AG04449 (cell line): ENCODE data around the gene DYRK4.

Experiments
- CTCF ChIA-PET: fragments of 350-600 bp; formaldehyde crosslinking; extraction: SDS; loops from one replicate; lab custom pipeline; 2021; ENCODE audit warnings: antibody characterized with exemption; lab: Yijun Ruan, JAX
- POLR2A ChIA-PET: fragments of 400-600, 350-600 bp; formaldehyde crosslinking; extraction: SDS; loops from one replicate; lab custom pipeline; 2020; ENCODE audit warnings: antibody characterized with exemption, inconsistent platforms; lab: Yijun Ruan, JAX
- DNase-seq: peaks from one replicate; pipeline ENCODE4 v3.0.0-alpha.2; 2010; ENCODE audit warnings: low read depth, low spot score
- H3K4me3 ChIP-seq: 2 replicates; pipeline ENCODE4 v1.5.1; 2011; ENCODE audit warnings: low read depth, mild to moderate bottlenecking, control low read depth, low read length
- TF ChIP-seq, protein P1 (sequence below): IDR thresholded peaks from one replicate; pipeline ENCODE4 v1.5.1; 2011; ENCODE audit warnings: mild to moderate bottlenecking, moderate library complexity, low read length, control low read depth, inconsistent platforms; ENCODE audit not compliant: insufficient read depth; ENCODE audit errors: missing control alignments

Gene DYRK4

DNA sequence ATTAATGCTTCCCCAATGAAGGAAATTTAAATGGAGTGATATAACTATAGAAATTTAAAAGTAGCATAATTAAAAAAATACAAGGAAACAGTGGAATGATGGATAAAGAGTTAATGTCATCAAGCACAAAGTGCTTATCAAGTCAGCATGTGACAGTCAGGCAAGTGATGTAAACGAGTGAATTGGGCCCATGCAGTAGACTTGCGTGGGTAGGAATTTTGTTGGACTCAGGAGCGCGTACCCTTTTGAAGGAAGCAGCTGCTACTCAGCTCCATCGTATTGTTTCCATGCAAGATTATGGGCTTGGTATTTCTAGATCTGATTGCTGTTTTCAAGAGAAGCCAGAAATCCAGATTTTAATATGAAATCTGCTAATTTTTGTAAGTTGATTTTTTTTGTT is 4.4 kb upstream of the DYRK4 start:
- TF ChIP-seq, protein P1, sequence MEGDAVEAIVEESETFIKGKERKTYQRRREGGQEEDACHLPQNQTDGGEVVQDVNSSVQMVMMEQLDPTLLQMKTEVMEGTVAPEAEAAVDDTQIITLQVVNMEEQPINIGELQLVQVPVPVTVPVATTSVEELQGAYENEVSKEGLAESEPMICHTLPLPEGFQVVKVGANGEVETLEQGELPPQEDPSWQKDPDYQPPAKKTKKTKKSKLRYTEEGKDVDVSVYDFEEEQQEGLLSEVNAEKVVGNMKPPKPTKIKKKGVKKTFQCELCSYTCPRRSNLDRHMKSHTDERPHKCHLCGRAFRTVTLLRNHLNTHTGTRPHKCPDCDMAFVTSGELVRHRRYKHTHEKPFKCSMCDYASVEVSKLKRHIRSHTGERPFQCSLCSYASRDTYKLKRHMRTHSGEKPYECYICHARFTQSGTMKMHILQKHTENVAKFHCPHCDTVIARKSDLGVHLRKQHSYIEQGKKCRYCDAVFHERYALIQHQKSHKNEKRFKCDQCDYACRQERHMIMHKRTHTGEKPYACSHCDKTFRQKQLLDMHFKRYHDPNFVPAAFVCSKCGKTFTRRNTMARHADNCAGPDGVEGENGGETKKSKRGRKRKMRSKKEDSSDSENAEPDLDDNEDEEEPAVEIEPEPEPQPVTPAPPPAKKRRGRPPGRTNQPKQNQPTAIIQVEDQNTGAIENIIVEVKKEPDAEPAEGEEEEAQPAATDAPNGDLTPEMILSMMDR: no peak
- CTCF ChIA-PET: no interaction called here
- POLR2A ChIA-PET: no interaction called here
- no peak overlapping the region for H3K4me3 ChIP-seq
- no peak for DNase-seq

GRCh38 chr12:4558171-4558570 is 3.8 kb upstream of the DYRK4 start:
- POLR2A ChIA-PET: no interaction called here
- no peak for DNase-seq
- CTCF ChIA-PET: interaction anchor here (2.9 kb wide), 1 partner anchor 47 kb away, joined by 9 read pairs; no protein-coding TSS in a partner anchor
- TF ChIP-seq, protein P1: no peak
- no peak overlapping the region for H3K4me3 ChIP-seq

- no peak overlapping the region for H3K4me3 ChIP-seq
- DNase-seq: no peak
- POLR2A ChIA-PET: no interaction called here
- TF ChIP-seq, protein P1: no peak
- CTCF ChIA-PET: interaction anchor here (2.3 kb wide), 1 partner anchor 195 kb away, joined by 8 read pairs; no protein-coding TSS in a partner anchor
These were observed 1.3 kb downstream of the DYRK4 start for GRCh38 chr12:4563336-4563735.

DNA sequence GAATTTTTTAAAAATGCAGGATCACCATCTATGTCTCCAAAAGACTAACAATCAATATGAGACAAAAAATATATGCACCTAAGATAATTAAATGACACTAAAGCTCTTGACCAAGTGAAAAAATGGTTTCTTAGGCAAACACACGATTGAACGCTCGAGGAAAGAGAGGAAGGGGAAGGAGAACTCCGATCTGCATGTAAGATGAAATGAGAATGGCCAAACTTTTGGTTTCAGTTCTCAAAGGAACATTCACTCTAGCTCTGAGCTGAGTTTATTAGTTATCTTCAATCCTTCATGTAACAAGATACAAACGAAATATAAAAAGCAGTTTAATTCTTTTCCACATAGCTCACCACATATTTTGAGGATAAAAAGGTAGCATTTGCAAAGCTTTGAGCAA is 2.8 kb downstream of the DYRK4 start:
- TF ChIP-seq, protein P1: no peak
- no peak for DNase-seq
- POLR2A ChIA-PET: no interaction called here
- CTCF ChIA-PET: interaction anchor here (2.3 kb wide), 1 partner anchor 193 kb away, joined by 8 read pairs; no protein-coding TSS in a partner anchor
- no peak overlapping the region for H3K4me3 ChIP-seq

DNA sequence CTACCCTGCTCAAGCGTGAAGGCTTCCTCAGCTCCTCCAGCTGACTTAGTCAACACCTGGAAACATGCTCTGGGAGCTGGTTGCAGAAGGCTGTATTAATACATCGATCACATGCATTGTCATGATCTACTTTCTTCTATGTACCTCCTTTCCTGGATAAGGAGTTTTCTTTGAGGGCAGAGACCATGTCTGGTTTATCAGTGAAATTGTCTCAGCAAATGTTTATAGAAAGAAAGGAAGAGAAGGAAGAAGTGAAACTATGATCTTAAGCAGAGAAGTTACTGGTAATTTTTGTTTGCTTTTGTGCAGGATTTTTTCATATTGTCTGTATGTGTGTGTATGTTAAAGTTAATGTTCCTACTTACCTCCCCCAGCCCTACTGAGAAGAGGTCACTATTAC is 4.5 kb downstream of the DYRK4 start:
- TF ChIP-seq, protein P1: no peak
- no peak for DNase-seq
- H3K4me3 ChIP-seq: no peak overlapping the region
- ChIA-PET CTCF (no interaction called here), POLR2A (no interaction called here)

DNA sequence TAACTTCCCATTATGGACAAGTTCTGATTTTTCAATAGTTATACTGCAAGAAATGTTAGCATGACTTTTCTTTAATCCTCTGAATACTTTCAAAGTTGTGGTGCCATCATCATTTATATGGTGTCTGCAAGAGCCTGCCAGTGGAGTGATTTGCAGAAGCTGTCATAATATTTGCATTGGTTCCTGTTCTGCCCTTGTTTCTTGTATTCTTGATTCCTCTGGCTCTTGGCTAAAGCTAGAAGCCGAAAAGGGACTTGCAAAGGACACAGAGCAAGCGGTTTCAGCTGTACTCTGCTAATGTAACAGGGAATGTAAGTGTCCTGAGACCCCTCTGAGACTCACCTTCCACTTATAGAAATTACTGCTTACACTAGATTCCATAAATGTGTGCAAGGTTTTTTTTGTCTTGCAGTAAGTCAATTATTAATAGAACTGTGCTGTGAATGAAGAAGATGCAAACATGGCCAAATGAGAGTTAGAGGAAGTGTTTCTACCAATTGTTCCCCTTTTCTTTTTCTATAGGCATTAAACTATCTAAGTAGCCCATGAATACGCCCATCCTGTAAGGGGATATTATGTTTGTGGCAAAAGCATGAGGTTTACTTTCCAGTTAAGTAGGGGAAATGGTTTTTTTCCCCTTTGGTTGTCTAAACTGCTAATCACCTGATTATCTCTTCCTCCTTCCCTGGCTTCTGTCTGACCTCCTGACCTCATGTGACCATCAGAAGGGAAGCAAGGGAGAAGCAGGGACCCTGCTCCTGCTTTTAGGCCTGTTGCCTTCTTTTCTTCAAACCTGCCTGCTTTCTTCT is 5.3 kb downstream of the DYRK4 start:
- ChIA-PET CTCF (no interaction called here), POLR2A (no interaction called here)
- TF ChIP-seq, protein P1: no peak
- no peak for DNase-seq
- no peak overlapping the region for H3K4me3 ChIP-seq
